Kidney epithelial cell (primary cell): Measurements from ENCODE around the gene SLC35E2B. TPM values are rescaled to one million over a fixed set of nuclear protein-coding genes. Genes with fewer than 3 reads are reported as not detected.

Source experiments
- DNase-seq: peaks from one replicate; pipeline ENCODE4 v3.0.0-alpha.2; 2010; ENCODE audit warnings: low read depth
- H3K27me3 ChIP-seq: 2 replicates; pipeline ENCODE4 v1.6.0; 2011; ENCODE audit warnings: low read length; ENCODE audit not compliant: control insufficient read depth, insufficient read depth
- H3K36me3 ChIP-seq: 2 replicates; pipeline ENCODE4 v1.5.1; 2011; ENCODE audit warnings: low read length; ENCODE audit not compliant: control insufficient read depth, insufficient read depth
- H3K4me3 ChIP-seq: 2 replicates; pipeline ENCODE4 v1.5.1; 2011; ENCODE audit warnings: low read depth, mild to moderate bottlenecking, control low read depth, low read length
- CTCF ChIP-seq: IDR thresholded peaks from 2 replicates; pipeline ENCODE4 v1.5.1; 2011; ENCODE audit warnings: mild to moderate bottlenecking, moderate library complexity, low read length, control low read depth, inconsistent platforms; ENCODE audit not compliant: insufficient read depth, poor library complexity, severe bottlenecking
- total RNA-seq: library from RNA; depleted of rRNA; stranded (reverse); fragments of >200 nt; gene quantifications from 2 replicates; pipeline ENCODE4 v1.2.3, GENCODE V29; 2015

Gene SLC35E2B
- total RNA-seq, 1 donor from 2014 or later: 28.0 TPM

- H3K36me3 ChIP-seq: no peaks in the 10 kb centered on the region
- no peak overlapping the region for H3K4me3 ChIP-seq
- DNase-seq: no peak
- H3K27me3 ChIP-seq: no peaks in the 10 kb centered on the region
- no peak for TF ChIP-seq CTCF
Observed at GRCh38 chr1:1687846-1688245, 4.7 kb downstream of the SLC35E2B start.

GRCh38 chr1:1684031-1684681 is 8.4 kb downstream of the SLC35E2B start:
- DNase-seq: no peak
- H3K36me3 ChIP-seq: no peaks in the 10 kb centered on the region
- no peak overlapping the region for H3K4me3 ChIP-seq
- TF ChIP-seq CTCF: no peak
- H3K27me3 ChIP-seq: no peaks in the 10 kb centered on the region

- no peak for TF ChIP-seq CTCF
Observed at GRCh38 chr1:1683104-1683905, 9.3 kb downstream of the SLC35E2B start.

GRCh38 chr1:1680912-1681273 is 11.7 kb downstream of the SLC35E2B start:
- no peaks in the 10 kb centered on the region for H3K27me3 ChIP-seq
- no peaks in the 10 kb centered on the region for H3K36me3 ChIP-seq
- no peak for TF ChIP-seq CTCF
- no peak for DNase-seq
- H3K4me3 ChIP-seq: no peak overlapping the region

More at GRCh38 chr1:1683104-1683905, 9.3 kb downstream of the SLC35E2B start:
- H3K27me3 ChIP-seq: no peaks in the 10 kb centered on the region
- H3K4me3 ChIP-seq: no peak overlapping the region
- DNase-seq: no peak
- no peaks in the 10 kb centered on the region for H3K36me3 ChIP-seq

- Histone ChIP-seq H3K36me3 (no peaks in the 10 kb centered on the region), H3K27me3 (no peaks in the 10 kb centered on the region), H3K4me3 (no peak overlapping the region)
- TF ChIP-seq CTCF: no peak
- DNase-seq: no peak
Observed at GRCh38 chr1:1680031-1680911, 12.3 kb downstream of the SLC35E2B start.
